ENCODE measurements around the gene ENC1. TPM values are rescaled to one million over a fixed set of nuclear protein-coding genes. Genes with fewer than 3 reads are reported as not detected.

Gene ENC1
- total RNA-seq, 2 experiments from 2014 or later: 0.50 to 0.55 TPM

GRCh38 chr5:74594137-74595040 is 46.1 kb downstream of the ENC1 start:
- POLR2A ChIA-PET: no interaction called here
- H3K36me3 Mint-ChIP-seq (ENCODE audit: low read depth): no peaks in the 10 kb centered on the region
- CTCF ChIA-PET: no interaction called here
- no peak overlapping the region for H3K4me3 Mint-ChIP-seq
- peaks cover 19% of the 10 kb centered on the region for H3K27me3 Mint-ChIP-seq (ENCODE audit: low read depth)
- H3K27ac Mint-ChIP-seq: no peak overlapping the region
- ATAC-seq: no peak
- no peaks in the 10 kb centered on the region for H3K9me3 Mint-ChIP-seq (ENCODE audit: insufficient read depth)
- DNase-seq: no peak
- H3K4me1 Mint-ChIP-seq (ENCODE audit: low read depth): no peaks in the 10 kb centered on the region

DNA sequence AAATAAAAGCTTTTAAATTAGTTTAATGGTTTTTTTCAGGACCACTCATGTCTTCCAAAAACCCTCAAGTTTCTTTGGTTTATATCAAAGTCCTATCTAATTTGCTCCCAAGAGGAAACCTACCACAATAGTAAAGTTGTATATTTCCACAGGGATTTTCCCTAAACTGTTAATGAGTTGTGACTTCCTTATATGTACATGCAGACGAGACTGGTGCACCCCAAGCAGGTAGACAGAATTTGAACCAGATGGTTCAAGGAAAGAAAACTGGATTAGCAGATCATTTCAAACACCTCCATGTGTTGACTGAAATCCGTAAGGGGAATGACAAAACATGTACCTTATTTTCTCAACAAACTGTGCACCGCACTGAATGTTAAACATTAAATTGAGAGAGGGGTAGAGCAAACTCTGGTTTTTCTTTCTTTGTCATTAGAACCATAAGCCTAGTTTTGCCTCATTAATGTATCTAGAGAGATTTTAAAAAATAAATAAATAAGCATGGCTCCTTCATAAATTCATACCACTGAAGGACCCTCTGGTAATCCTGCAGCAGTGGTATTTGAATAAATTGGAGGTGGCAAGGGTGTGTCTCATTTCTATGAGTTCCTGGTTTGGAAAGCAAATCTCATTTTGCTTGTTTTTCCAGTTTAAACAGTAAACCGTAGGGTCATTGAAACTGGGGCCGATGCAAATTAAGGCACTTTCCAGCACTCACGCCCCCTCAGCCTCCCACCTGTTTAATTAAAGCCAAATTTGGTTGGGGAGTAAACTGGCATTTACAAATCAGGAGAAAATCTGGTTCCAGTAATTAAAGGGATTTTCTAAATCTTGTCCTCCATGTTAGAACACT is 51.1 kb downstream of the ENC1 start:
- POLR2A ChIA-PET: interaction anchor here (1.1 kb wide), 1 partner anchor 261 kb away, joined by 3 read pairs; no protein-coding TSS in a partner anchor
- Mint-ChIP-seq H3K27ac (no peak overlapping the region), H3K4me1 (ENCODE audit: low read depth) (no peaks in the 10 kb centered on the region), H3K9me3 (ENCODE audit: insufficient read depth) (no peaks in the 10 kb centered on the region), H3K4me3 (no peak overlapping the region), H3K36me3 (ENCODE audit: low read depth) (no peaks in the 10 kb centered on the region), H3K27me3 (ENCODE audit: low read depth) (peaks cover 27% of the 10 kb centered on the region)
- CTCF ChIA-PET: no interaction called here
- ATAC-seq: no peak
- DNase-seq: no peak

- H3K4me3 Mint-ChIP-seq: no peak overlapping the region
- H3K9me3 Mint-ChIP-seq (ENCODE audit: insufficient read depth): no peaks in the 10 kb centered on the region
- ATAC-seq (no peak), DNase-seq (no peak)
- no peak overlapping the region for H3K27ac Mint-ChIP-seq
- H3K27me3 Mint-ChIP-seq (ENCODE audit: low read depth): peaks cover 24% of the 10 kb centered on the region
- ChIA-PET CTCF (no interaction called here), POLR2A (interaction anchor here (1.1 kb wide), 1 partner anchor 262 kb away, joined by 3 read pairs; no protein-coding TSS in a partner anchor)
- no peaks in the 10 kb centered on the region for H3K4me1 Mint-ChIP-seq (ENCODE audit: low read depth)
- H3K36me3 Mint-ChIP-seq (ENCODE audit: low read depth): no peaks in the 10 kb centered on the region
Observed at GRCh38 chr5:74588415-74588814, 52.1 kb downstream of the ENC1 start.

GRCh38 chr5:74587890-74588289 is 52.6 kb downstream of the ENC1 start:
- no peak overlapping the region for H3K27ac Mint-ChIP-seq
- H3K36me3 Mint-ChIP-seq (ENCODE audit: low read depth): no peaks in the 10 kb centered on the region
- no peaks in the 10 kb centered on the region for H3K4me1 Mint-ChIP-seq (ENCODE audit: low read depth)
- no peak for ATAC-seq
- ChIA-PET POLR2A (interaction anchor here (1.1 kb wide), 1 partner anchor 263 kb away, joined by 3 read pairs; no protein-coding TSS in a partner anchor), CTCF (no interaction called here)
- peaks cover 24% of the 10 kb centered on the region for H3K27me3 Mint-ChIP-seq (ENCODE audit: low read depth)
- no peaks in the 10 kb centered on the region for H3K9me3 Mint-ChIP-seq (ENCODE audit: insufficient read depth)
- no peak for DNase-seq
- H3K4me3 Mint-ChIP-seq: no peak overlapping the region

DNA sequence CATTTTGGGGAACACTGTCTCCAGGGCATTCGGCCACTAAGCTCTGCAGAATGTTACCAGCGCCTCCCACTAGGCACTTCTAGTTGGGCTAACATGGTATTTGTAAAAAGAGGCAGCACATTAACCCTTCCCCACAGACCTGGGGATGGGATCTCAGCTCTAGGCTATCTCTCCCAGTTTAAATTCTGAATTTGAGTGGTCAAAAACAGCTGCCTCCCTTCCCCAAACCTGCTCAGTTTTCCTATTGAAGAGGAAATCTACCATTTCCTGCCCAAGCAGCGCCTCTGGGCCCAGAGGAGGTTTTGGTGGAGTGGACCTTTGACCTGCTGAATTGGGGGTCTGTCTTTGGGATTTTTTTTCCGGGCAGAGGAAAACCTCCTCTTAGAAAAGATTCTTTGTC is 53.2 kb downstream of the ENC1 start:
- ATAC-seq: no peak
- no peak for DNase-seq
- Mint-ChIP-seq H3K4me1 (ENCODE audit: low read depth) (no peaks in the 10 kb centered on the region), H3K36me3 (ENCODE audit: low read depth) (no peaks in the 10 kb centered on the region), H3K27me3 (ENCODE audit: low read depth) (peaks cover 24% of the 10 kb centered on the region), H3K27ac (no peak overlapping the region), H3K4me3 (no peak overlapping the region), H3K9me3 (ENCODE audit: insufficient read depth) (no peaks in the 10 kb centered on the region)
- ChIA-PET POLR2A (no interaction called here), CTCF (no interaction called here)

DNA sequence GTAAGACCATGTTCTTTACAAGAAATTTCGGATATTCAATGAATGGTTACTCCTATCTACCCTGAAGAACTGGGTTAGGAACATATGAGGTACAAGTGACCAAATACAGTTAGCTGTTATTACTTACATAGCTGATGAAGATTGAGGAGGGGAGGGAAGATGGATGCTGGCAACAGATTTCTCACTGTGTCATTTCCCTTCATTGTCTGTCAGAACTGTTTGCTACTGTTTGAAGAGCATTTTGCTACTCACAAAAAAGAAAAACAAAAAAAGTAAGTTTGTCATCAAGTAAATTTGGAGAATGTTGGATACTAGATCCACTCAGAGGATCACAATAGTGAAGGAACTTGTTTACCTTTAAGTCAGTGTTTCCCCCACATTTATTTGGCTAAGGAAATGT is 53.7 kb downstream of the ENC1 start:
- POLR2A ChIA-PET: no interaction called here
- no peak for ATAC-seq
- CTCF ChIA-PET: no interaction called here
- Mint-ChIP-seq H3K9me3 (ENCODE audit: insufficient read depth) (no peaks in the 10 kb centered on the region), H3K4me3 (no peak overlapping the region), H3K36me3 (ENCODE audit: low read depth) (no peaks in the 10 kb centered on the region), H3K27ac (no peak overlapping the region), H3K27me3 (ENCODE audit: low read depth) (peaks cover 24% of the 10 kb centered on the region), H3K4me1 (ENCODE audit: low read depth) (no peaks in the 10 kb centered on the region)
- no peak for DNase-seq

- ATAC-seq (no peak), DNase-seq (no peak)
- no peaks in the 10 kb centered on the region for H3K36me3 Mint-ChIP-seq (ENCODE audit: low read depth)
- H3K4me1 Mint-ChIP-seq (ENCODE audit: low read depth): peaks cover 15% of the 10 kb centered on the region
- ChIA-PET CTCF (no interaction called here), POLR2A (no interaction called here)
- H3K27me3 Mint-ChIP-seq (ENCODE audit: low read depth): peaks cover 21% of the 10 kb centered on the region
- no peak overlapping the region for H3K27ac Mint-ChIP-seq
- no peak overlapping the region for H3K4me3 Mint-ChIP-seq
- no peaks in the 10 kb centered on the region for H3K9me3 Mint-ChIP-seq (ENCODE audit: insufficient read depth)
Observed at GRCh38 chr5:74582853-74583252, 57.7 kb downstream of the ENC1 start.

DNA sequence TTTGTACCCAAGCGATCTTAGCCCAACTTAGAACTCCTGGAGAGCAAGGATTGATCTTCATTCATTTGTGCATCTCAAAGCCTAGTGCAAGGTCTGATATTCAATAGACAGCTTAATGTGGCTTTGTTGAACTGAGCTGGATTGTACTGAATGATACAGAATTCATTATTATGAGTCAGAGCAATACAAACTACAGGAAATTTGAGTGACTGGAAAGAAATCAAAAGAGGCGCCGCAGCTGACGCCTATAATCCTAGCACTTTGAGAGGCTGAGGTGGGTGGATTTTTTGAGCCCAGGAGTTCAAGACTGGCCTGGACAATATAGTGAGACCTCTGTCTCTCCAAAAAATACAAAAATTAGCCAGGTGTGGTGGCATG is 58.6 kb downstream of the ENC1 start:
- ChIA-PET CTCF (no interaction called here), POLR2A (no interaction called here)
- DNase-seq: no peak
- Mint-ChIP-seq H3K4me1 (ENCODE audit: low read depth) (peaks cover 20% of the 10 kb centered on the region), H3K9me3 (ENCODE audit: insufficient read depth) (no peaks in the 10 kb centered on the region), H3K27me3 (ENCODE audit: low read depth) (peaks cover 21% of the 10 kb centered on the region), H3K27ac (no peak overlapping the region), H3K36me3 (ENCODE audit: low read depth) (peaks cover under 1% of the 10 kb centered on the region), H3K4me3 (no peak overlapping the region)
- no peak for ATAC-seq

DNA sequence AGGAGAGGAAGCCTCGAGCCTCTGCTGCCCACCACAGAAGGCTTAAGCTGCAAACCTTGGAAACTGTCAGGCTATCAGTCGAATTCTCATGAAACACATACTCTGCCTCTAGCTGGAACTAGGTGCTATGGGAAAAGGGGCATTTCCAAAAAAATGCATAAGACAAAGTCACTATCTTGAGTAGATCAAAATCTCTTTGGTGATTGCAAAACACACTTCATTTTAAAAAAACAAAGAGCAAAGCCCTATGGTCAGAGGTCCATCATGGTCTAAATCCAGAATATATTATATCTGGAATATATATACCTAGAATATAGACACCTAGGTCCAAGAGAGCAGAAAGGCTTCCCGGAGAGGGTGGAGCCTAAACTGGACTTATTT is 59.8 kb downstream of the ENC1 start:
- Mint-ChIP-seq H3K27me3 (ENCODE audit: low read depth) (peaks cover 11% of the 10 kb centered on the region), H3K4me1 (ENCODE audit: low read depth) (peaks cover 31% of the 10 kb centered on the region), H3K4me3 (no peak overlapping the region), H3K9me3 (ENCODE audit: insufficient read depth) (no peaks in the 10 kb centered on the region), H3K36me3 (ENCODE audit: low read depth) (peaks cover 1% of the 10 kb centered on the region), H3K27ac (no peak overlapping the region)
- ATAC-seq (no peak), DNase-seq (no peak)
- ChIA-PET POLR2A (no interaction called here), CTCF (interaction anchor here (1.2 kb wide), 1 partner anchor 59 kb away, joined by 3 read pairs; the partner anchor contains the start of gene ENC1)

DNA sequence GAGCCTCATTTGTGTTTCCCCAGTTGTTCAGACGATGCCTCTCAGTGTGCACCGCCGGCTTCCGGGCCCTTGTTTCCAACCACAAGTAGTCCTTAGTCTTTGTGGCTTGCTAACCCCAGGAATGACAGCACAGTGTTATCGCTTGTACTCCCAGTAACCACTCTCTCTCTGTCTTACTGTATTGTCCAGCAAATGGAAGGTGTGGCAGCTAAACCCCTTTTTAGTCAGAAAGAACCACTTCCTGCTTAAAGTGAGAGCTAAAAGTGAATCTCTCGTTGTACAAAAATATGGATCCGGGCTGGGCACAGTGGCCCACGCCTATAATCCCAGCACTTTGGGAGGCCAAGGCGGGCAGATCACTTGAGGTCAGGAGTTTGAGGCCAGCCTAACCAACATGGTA is 61.3 kb downstream of the ENC1 start:
- Mint-ChIP-seq H3K9me3 (ENCODE audit: insufficient read depth) (no peaks in the 10 kb centered on the region), H3K36me3 (ENCODE audit: low read depth) (peaks cover 1% of the 10 kb centered on the region), H3K27ac (peak overlapping the region; percentile 63), H3K27me3 (ENCODE audit: low read depth) (peaks cover 2% of the 10 kb centered on the region), H3K4me3 (peak overlapping the region; percentile 5), H3K4me1 (ENCODE audit: low read depth) (peaks cover 33% of the 10 kb centered on the region)
- CTCF ChIA-PET: interaction anchor here (1.0 kb wide), 1 partner anchor 62 kb away, joined by 4 read pairs; no protein-coding TSS in a partner anchor
- peak; percentile 78 for ATAC-seq
- POLR2A ChIA-PET: interaction anchor here (1.0 kb wide), 1 partner anchor 61 kb away, joined by 3 read pairs; the partner anchor contains the start of gene ENC1
- DNase-seq: peak; percentile 68

- H3K36me3 Mint-ChIP-seq (ENCODE audit: low read depth): peaks cover 1% of the 10 kb centered on the region
- ChIA-PET CTCF (interaction anchor here (1.0 to 1.8 kb wide), 2 partner anchors 61 to 63 kb away, joined by 4 read pairs; no protein-coding TSS in a partner anchor), POLR2A (interaction anchor here (1.0 kb wide), 1 partner anchor 62 kb away, joined by 3 read pairs; the partner anchor contains the start of gene ENC1)
- peaks cover 2% of the 10 kb centered on the region for H3K27me3 Mint-ChIP-seq (ENCODE audit: low read depth)
- no peaks in the 10 kb centered on the region for H3K9me3 Mint-ChIP-seq (ENCODE audit: insufficient read depth)
- peak overlapping the region; percentile 63 for H3K27ac Mint-ChIP-seq
- no peak for DNase-seq
- no peak for ATAC-seq
- H3K4me1 Mint-ChIP-seq (ENCODE audit: low read depth): peaks cover 33% of the 10 kb centered on the region
- peak overlapping the region; percentile 5 for H3K4me3 Mint-ChIP-seq
Observed at GRCh38 chr5:74578356-74579044, 62.0 kb downstream of the ENC1 start.

All from activated CD8-positive, alpha-beta T cell treated with anti-CD3 and anti-CD28 coated beads, Interleukin-2, amount 10 ng/mL, durations not matched to agents 7 days and 5 days (primary cell).